Tibial nerve (tissue), 4 donors: ENCODE data around the gene HNRNPU. TPM values are rescaled to one million over a fixed set of nuclear protein-coding genes. Genes with fewer than 3 reads are reported as not detected.

Experiments
- DNase-seq, 2 donors: peaks; one replicate each; pipeline ENCODE4 v3.0.0-alpha.2; 2019; ENCODE audit warnings: low spot score in 2 of 2
- H3K27ac ChIP-seq, 4 donors: fragments of 200-600 bp; sonication (generic) in 3 of 4; one replicate each; pipeline ENCODE4 v1.5.1; 2017 to 2019; ENCODE audit warnings: mild to moderate bottlenecking in 1 of 4
- H3K27me3 ChIP-seq, 2 donors: fragments of 200-600 bp; sonication (generic) in 1 of 2; one replicate each; pipeline versions ENCODE4 v1.5.1 to v1.6.0; 2017 to 2019
- H3K36me3 ChIP-seq, 3 donors: fragments of 200-600 bp; sonication (generic); one replicate each; pipeline ENCODE4 v1.5.1; 2018 to 2019
- H3K4me1 ChIP-seq, 4 donors: fragments of 200-600 bp; sonication (generic) in 3 of 4; one replicate each; pipeline ENCODE4 v1.5.1; 2017 to 2019
- H3K4me3 ChIP-seq, 4 donors: fragments of 200-600 bp; sonication (generic) in 3 of 4; one replicate each; pipeline ENCODE4 v1.5.1; 2017 to 2019; ENCODE audit warnings: mild to moderate bottlenecking in 1 of 4, moderate library complexity in 1 of 4
- H3K9me3 ChIP-seq, 4 donors: fragments of 200-600 bp; sonication (generic) in 3 of 4; one replicate each; pipeline ENCODE4 v1.5.1; 2017 to 2019
- CTCF ChIP-seq, 5 experiments: fragments of 200-600 bp in 3 of 5; fragments of 450-650 bp in 2 of 5; sonication (generic) in 3 of 5; IDR thresholded peaks; one replicate each; pipeline ENCODE4 v1.5.1; 2016 to 2019; ENCODE audit warnings: antibody characterized with exemption in 5 of 5, mild to moderate bottlenecking in 3 of 5, moderate library complexity in 2 of 5
- EP300 ChIP-seq, 2 donors: sonication (generic); formaldehyde crosslinking; IDR thresholded peaks; one replicate each; pipeline ENCODE4 v1.6.1; 2017; ENCODE audit warnings: antibody characterized with exemption in 2 of 2, mild to moderate bottlenecking in 1 of 2
- POLR2A ChIP-seq, 2 donors: fragments of 450-650 bp; IDR thresholded peaks; one replicate each; pipeline ENCODE4 v1.6.1; 2017; ENCODE audit warnings: antibody characterized with exemption in 2 of 2, mild to moderate bottlenecking in 2 of 2, moderate library complexity in 2 of 2
- WGBS, 2 donors: methylation state at CpG; one replicate each; pipeline ENCODE4 v1.1.5; 2018; 5-methylcytosine and 5-hydroxymethylcytosine counted together
- total RNA-seq, 4 donors: library from RNA; depleted of rRNA; stranded (reverse); fragments of >200 nt; gene quantifications; one replicate each; pipeline ENCODE4 v1.1.0, GENCODE V29; 2016

HNRNPU gene
- total RNA-seq = 100 to 1,000 TPM; 344 to 503 (median 410) TPM

DNA sequence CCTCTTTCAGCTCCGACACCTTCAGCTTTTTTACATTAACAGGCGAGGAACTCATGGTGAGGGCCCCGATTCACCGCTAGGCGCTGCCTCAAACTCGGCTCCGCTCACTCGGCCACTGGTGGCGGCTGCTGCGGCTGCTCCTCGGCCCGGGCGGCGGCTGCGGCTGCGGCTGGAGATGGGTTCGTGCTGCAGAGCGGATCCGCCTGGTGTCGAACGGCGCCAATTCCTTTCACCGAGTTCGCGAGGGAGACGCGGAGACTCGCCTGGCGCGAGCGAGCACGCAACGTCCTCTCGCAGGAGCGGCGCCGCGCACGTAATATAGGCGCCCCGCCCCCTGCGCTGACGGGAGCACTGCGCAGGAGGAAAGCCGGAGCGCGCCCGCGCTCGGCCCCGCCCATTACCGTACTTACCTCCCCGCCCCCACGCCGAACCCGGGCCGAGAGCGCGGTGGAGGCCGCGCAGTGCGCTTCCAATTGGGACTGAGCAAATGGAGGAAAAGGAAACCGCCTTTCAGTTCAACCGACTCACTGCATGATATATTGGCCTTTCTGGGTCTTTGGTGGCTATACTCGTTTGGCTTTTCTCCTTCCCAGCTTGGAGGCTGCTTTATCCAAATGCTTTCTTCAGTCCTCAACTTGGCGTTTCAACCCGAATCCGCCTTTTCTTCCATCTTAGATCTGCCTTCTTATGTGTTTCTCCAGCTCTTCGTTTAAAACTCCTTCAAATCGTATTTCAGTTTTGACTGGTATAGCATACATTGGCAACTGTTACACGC lies at the start of gene HNRNPU:
Gene HNRNPU, minus strand, starts transcription at position 291 of the 775 bp plus-strand sequence. Its CDS starts 236 bp downstream, at position 55.
- Histone ChIP-seq H3K36me3 (peaks cover 0 to 14% (median 6%) of the 10 kb centered on the region in 3 donors), H3K9me3 (no peaks in the 10 kb centered on the region), H3K4me3 (peak within 1 kb of the TSS; percentile 95 to 100 (median 97)), H3K27me3 (no peaks in the 10 kb centered on the region), H3K27ac (peak within 1 kb of the TSS; percentile 100), H3K4me1 (peaks cover 0 to 37% (median 31%) of the 10 kb centered on the region in 4 donors)
- peak; percentile 96 to 98 for DNase-seq
- 0% methylated on average over 62 to 70 of the region's 71 CpGs for WGBS, 2 donors
- TF ChIP-seq EP300 (IDR thresholded peaks at IDR 0.05) (peak; percentile 97 to 100), POLR2A (IDR thresholded peaks at IDR 0.05) (peak; percentile 99), CTCF (IDR thresholded peaks at IDR 0.05) (peak; percentile 9 to 91 (median 21))

DNA sequence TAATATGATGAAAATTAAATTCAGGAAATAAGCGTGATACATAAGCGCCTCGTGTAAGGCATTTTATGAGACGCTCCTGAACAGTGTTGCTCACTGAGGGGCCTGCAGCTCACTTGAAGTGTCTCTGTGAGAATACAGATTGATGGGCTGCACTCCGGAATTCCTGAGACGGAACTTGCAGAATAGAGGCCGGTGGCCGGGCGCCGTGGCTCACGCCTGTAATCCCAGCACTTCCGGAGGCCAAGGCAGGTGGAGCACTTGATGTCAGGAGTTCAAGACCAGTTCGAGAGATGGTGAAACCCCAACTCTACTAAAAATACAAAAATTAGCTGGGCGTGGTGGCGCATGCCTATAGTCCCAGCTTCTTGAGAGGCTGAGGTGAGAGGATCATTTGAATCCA lies 49.5 kb upstream of the HNRNPU start:
- Histone ChIP-seq H3K9me3 (no peaks in the 10 kb centered on the region), H3K4me1 (peaks cover 0 to under 1% (median 0%) of the 10 kb centered on the region in 4 donors), H3K36me3 (no peaks in the 10 kb centered on the region), H3K4me3 (no peak overlapping the region), H3K27me3 (no peaks in the 10 kb centered on the region), H3K27ac (no peak overlapping the region)
- TF ChIP-seq POLR2A (IDR thresholded peaks at IDR 0.05) (no peak), EP300 (IDR thresholded peaks at IDR 0.05) (no peak), CTCF (IDR thresholded peaks at IDR 0.05) (no peak)
- 95% methylated on average over 15 of the region's 15 CpGs for WGBS, 2 donors
- DNase-seq = no peak

DNA sequence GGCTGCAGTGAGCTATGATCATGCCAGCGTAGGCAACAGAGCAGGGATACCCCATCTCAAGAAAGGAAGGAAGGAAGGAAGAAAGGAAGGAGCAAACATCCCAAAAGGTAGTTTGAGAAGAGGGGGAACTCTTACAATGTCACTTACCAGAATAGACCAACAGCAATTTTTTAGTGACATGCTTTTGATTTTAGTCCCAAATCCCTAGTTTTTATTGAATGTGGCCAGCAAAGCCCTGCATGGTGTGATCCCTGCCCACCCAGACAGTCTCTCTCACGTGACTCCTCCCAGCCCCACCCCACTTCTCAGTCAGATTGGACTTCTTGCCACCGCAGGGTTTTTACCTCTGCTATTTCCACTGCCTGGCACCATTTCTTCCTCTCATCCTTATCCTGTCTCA lies 39.8 kb upstream of the HNRNPU start:
- Histone ChIP-seq H3K9me3 (no peaks in the 10 kb centered on the region), H3K4me3 (no peak overlapping the region), H3K4me1 (no peaks in the 10 kb centered on the region), H3K27me3 (no peaks in the 10 kb centered on the region), H3K36me3 (no peaks in the 10 kb centered on the region), H3K27ac (no peak overlapping the region)
- no peak for TF ChIP-seq POLR2A (IDR thresholded peaks at IDR 0.05)
- TF ChIP-seq CTCF (IDR thresholded peaks at IDR 0.05) = no peak
- no peak for TF ChIP-seq EP300 (IDR thresholded peaks at IDR 0.05)
- 76 to 78% methylated on average over 3 of the region's 3 CpGs for WGBS, 2 donors
- no peak for DNase-seq

GRCh38 chr1:244901400-244902015 lies 37.2 kb upstream of the HNRNPU start:
- H3K36me3 ChIP-seq = no peaks in the 10 kb centered on the region
- no peak overlapping the region for H3K27ac ChIP-seq
- H3K9me3 ChIP-seq = no peaks in the 10 kb centered on the region
- 63 to 64% methylated on average over 6 of the region's 6 CpGs for WGBS, 2 donors
- TF ChIP-seq POLR2A (IDR thresholded peaks at IDR 0.05) = no peak
- TF ChIP-seq CTCF (IDR thresholded peaks at IDR 0.05) = no peak
- no peak for TF ChIP-seq EP300 (IDR thresholded peaks at IDR 0.05)
- no peaks in the 10 kb centered on the region for H3K4me1 ChIP-seq
- DNase-seq = no peak
- no peak overlapping the region for H3K4me3 ChIP-seq
- no peaks in the 10 kb centered on the region for H3K27me3 ChIP-seq
